ENCODE measurements around the gene ECE1.
A peak's percentile ranks its signal among the peaks of the same experiment; 100 is the strongest.

Gene ECE1

DNA sequence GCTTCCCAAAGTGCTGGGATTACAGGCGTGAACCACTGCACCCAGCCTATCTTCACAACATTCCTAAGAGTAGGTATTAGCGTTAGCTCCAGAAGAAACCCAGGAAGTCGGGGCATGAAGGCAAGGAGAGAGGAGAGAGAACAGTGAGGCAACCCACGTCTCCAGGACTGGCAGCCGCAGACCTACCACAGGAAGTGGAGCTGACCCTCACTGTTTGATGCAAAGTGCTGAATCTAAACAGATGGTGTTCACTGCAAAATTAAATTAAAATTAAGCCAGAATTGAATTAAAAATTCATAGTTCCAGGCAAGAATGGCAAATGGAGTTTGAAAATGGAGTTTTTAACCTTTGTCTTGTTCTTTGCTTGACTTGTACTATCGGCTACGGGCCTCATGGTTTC lies 6.7 kb downstream of the ECE1 start:
- TF ChIP-seq EGR1 (IDR thresholded peaks at IDR 0.05) (no peak), TAF1 (IDR thresholded peaks at IDR 0.05; ENCODE audit: low read depth) (no peak), FOXM1 (IDR thresholded peaks at IDR 0.05; ENCODE audit: borderline replicate concordance, low read depth) (no peak), ZBTB7A (IDR thresholded peaks at IDR 0.05; ENCODE audit: low read depth) (no peak), YY1 (IDR thresholded peaks at IDR 0.05; ENCODE audit: low read depth) (no peak), NFIC (IDR thresholded peaks at IDR 0.05) (no peak), RAD21 (IDR thresholded peaks at IDR 0.05; ENCODE audit: low read depth) (no peak)

DNA sequence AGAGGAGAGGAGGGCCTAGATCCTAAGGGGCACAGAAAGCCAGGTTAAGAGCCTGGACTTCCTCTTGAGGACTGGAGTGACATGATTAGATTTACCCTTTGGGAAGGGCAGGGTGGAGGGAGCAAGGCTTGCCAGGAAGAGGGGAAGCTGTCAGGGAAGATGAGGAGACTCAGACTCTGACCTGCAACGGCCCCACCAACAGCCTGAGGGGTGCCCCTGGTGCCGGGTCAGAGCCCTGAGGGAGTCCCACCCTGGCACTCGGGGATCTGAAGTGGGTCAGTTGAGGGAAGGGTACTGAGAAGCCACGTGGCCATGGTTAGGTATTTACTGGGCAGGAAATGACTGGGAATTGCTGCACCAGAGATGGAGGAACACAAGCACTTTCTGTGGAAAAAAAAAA lies 9.8 kb downstream of the ECE1 start:
- TF ChIP-seq TCF12 (IDR thresholded peaks at IDR 0.05; ENCODE audit: low read depth) = no peak

DNA sequence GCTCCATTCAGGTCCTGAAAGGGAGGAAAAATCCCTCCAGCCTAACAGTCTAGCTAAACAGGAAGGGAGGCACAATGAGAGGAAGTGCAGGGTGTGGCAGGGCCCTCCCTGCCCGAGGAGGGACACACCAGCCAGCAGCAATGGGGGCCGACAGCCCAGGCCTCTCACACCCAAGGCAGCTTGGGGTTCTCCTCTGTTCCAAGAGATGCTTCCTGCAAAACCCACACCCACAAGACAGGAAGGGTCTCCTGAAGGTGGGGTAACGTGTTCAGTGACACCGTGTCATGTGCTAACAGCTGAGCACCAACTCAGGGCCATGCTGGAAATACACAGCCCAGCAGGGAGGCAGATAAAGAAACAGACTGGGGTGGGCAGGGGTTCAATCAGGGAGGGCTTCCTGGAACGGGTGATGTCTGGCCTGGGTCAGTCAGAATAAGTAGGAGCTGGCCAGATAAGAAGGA lies 10.2 kb downstream of the ECE1 start:
- TF ChIP-seq EP300 (IDR thresholded peaks at IDR 0.05; ENCODE audit: borderline replicate concordance) = no peak
- TF ChIP-seq EGR1 (IDR thresholded peaks at IDR 0.05) = no peak
- TF ChIP-seq, protein P1, sequence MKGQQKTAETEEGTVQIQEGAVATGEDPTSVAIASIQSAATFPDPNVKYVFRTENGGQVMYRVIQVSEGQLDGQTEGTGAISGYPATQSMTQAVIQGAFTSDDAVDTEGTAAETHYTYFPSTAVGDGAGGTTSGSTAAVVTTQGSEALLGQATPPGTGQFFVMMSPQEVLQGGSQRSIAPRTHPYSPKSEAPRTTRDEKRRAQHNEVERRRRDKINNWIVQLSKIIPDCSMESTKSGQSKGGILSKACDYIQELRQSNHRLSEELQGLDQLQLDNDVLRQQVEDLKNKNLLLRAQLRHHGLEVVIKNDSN (IDR thresholded peaks at IDR 0.05) = no peak
- no peak for TF ChIP-seq RAD21 (IDR thresholded peaks at IDR 0.05; ENCODE audit: low read depth)
- TF ChIP-seq ZBTB7A (IDR thresholded peaks at IDR 0.05; ENCODE audit: low read depth) = no peak
- TF ChIP-seq NFIC (IDR thresholded peaks at IDR 0.05) = no peak
- TF ChIP-seq CEBPB (IDR thresholded peaks at IDR 0.05) = no peak
- TF ChIP-seq TCF12 (IDR thresholded peaks at IDR 0.05; ENCODE audit: low read depth) = no peak
- no peak for TF ChIP-seq TEAD4 (IDR thresholded peaks at IDR 0.05)

DNA sequence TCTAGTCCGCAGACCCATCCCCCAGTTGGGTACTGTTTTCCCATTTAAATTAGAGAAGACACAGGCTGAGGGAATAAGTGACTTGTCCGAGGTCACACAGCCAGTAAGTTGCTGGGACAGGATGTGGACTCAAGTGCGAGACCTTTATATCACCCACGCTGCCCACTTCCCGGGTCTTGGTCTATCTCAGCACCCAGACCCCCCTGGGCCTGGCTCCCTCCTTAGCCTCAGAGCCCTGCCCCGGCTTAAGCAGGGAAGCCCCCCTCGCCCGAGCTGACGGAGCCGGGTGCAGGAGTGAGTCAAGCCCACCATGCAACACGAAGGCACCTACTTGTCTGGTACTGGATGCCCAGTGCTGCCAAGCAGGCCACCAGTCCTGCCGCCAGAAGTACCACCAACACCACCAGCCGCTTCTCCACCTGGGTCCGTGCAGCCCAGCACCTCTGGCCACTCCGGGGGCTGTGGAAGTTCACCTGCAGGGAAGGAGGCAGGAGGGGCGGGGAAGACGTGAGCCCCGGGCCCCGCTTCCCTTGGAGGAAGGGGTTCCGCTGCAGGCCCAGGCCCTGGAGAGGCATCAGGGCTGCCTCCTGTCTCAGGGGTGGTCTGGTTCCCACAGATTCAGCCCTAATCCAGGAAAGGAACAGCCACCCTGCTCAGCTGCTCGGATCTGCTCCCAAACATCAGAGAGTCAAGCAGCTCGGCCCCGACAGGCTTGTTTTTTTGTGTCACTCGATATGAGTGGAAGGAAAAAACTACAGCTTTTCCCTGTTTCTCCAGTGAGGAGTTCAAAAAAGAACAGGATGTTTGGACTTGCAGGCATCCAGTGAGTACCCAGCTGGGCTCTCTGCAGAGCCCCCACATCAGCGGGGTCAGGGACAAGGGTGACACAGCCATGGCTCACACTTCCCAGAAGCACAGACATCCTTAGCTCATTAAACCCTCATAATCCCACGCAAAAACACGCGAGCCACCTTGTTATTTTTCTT lies 11.1 kb downstream of the ECE1 start:
- no peak for TF ChIP-seq RAD21 (IDR thresholded peaks at IDR 0.05; ENCODE audit: low read depth)

DNA sequence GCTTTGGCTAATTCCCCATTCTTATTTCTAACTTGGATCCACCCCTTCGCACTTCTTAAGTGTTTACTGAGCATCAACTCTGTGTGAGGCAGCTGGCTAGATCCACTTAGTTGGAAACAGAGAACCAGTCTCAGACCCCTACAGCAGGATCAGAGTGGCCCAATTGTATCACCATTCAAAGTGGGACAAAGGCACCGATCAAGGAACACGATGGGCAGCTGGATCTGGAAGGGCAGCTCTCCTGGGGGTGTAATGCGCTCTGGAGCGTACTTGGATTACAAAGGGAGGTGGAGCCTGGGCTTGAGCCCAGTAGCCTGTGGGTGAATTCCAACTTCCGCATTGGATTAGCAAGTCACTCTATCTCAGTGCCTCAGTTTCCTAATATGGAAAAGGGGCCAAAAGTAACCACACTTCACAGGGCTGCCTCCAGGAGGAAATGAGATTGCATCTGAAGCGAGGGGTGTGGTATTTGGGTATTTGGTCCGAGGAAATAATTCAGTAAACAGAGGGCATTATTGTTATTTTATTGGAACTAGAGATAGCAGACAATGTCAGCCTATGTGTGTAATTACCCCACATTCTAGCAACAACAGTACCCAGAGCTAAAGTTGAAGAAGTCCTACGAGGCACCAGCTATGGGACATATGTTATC lies 11.9 kb downstream of the ECE1 start:
- peak; percentile 57 for TF ChIP-seq NFIC (IDR thresholded peaks at IDR 0.05)
- peak; percentile 61; the same call in 1 of the 2 replicates for TF ChIP-seq EP300 (IDR thresholded peaks at IDR 0.05; ENCODE audit: borderline replicate concordance)
- TF ChIP-seq CEBPB (IDR thresholded peaks at IDR 0.05) = no peak
- no peak for TF ChIP-seq EGR1 (IDR thresholded peaks at IDR 0.05)
- no peak for TF ChIP-seq TEAD4 (IDR thresholded peaks at IDR 0.05)
- TF ChIP-seq, protein P2, sequence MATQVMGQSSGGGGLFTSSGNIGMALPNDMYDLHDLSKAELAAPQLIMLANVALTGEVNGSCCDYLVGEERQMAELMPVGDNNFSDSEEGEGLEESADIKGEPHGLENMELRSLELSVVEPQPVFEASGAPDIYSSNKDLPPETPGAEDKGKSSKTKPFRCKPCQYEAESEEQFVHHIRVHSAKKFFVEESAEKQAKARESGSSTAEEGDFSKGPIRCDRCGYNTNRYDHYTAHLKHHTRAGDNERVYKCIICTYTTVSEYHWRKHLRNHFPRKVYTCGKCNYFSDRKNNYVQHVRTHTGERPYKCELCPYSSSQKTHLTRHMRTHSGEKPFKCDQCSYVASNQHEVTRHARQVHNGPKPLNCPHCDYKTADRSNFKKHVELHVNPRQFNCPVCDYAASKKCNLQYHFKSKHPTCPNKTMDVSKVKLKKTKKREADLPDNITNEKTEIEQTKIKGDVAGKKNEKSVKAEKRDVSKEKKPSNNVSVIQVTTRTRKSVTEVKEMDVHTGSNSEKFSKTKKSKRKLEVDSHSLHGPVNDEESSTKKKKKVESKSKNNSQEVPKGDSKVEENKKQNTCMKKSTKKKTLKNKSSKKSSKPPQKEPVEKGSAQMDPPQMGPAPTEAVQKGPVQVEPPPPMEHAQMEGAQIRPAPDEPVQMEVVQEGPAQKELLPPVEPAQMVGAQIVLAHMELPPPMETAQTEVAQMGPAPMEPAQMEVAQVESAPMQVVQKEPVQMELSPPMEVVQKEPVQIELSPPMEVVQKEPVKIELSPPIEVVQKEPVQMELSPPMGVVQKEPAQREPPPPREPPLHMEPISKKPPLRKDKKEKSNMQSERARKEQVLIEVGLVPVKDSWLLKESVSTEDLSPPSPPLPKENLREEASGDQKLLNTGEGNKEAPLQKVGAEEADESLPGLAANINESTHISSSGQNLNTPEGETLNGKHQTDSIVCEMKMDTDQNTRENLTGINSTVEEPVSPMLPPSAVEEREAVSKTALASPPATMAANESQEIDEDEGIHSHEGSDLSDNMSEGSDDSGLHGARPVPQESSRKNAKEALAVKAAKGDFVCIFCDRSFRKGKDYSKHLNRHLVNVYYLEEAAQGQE (IDR thresholded peaks at IDR 0.05; ENCODE audit: low read depth) = no peak
- TF ChIP-seq CREB1 (IDR thresholded peaks at IDR 0.05; ENCODE audit: low read depth) = no peak
- TF ChIP-seq, protein P3, sequence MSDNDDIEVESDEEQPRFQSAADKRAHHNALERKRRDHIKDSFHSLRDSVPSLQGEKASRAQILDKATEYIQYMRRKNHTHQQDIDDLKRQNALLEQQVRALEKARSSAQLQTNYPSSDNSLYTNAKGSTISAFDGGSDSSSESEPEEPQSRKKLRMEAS (IDR thresholded peaks at IDR 0.05) = 0 out of 2 replicates have a peak, but pooled peaks have one; percentile 13

DNA sequence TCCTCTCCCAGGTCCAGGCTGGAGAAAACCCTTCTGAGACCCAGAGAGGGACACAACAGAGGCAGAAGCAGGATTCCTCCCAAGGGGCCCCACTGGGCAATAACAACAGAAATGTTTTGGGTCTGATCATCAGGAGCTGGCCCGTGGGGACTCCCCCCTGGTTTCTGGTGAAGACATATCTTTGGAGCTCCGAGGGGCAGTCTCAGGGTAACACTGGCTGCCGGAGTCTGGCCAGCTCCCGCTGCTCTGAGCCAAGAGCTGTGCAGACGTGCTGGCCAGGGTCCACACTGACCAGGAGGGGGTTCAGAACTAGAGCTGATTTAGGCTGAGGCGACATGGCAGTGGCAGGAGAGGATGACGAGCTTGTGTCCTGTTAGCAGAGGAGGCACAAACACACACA lies 13.1 kb downstream of the ECE1 start:
- TF ChIP-seq EP300 (IDR thresholded peaks at IDR 0.05; ENCODE audit: borderline replicate concordance) (no peak), ZBTB7A (IDR thresholded peaks at IDR 0.05; ENCODE audit: low read depth) (no peak)

DNA sequence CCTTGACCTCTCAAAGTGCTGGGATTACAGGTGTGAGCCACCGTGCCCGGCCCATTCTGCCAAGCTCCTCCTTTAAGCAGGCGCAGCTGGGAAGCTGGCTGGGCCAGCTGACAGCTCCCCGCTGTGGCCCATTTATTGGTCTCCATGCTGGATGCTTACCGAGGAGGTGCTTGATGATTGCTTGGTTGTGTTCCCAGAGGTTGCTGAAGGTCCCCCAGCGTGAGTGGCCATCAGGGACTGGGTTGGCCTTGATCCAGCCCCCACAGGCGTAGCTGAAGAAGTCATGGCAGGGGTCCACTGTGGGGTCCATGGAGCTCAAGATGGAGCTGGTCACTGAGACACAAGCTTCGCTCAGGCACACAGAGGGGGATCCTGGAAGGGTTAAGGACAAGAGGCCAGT lies 17.7 kb downstream of the ECE1 start:
- TF ChIP-seq NFIC (IDR thresholded peaks at IDR 0.05) = no peak
- no peak for TF ChIP-seq CREB1 (IDR thresholded peaks at IDR 0.05; ENCODE audit: low read depth)
- TF ChIP-seq CEBPB (IDR thresholded peaks at IDR 0.05) = no peak
- TF ChIP-seq ZBTB7A (IDR thresholded peaks at IDR 0.05; ENCODE audit: low read depth) = no peak
- no peak for TF ChIP-seq RAD21 (IDR thresholded peaks at IDR 0.05; ENCODE audit: low read depth)
- TF ChIP-seq TAF1 (IDR thresholded peaks at IDR 0.05; ENCODE audit: low read depth) = no peak

DNA sequence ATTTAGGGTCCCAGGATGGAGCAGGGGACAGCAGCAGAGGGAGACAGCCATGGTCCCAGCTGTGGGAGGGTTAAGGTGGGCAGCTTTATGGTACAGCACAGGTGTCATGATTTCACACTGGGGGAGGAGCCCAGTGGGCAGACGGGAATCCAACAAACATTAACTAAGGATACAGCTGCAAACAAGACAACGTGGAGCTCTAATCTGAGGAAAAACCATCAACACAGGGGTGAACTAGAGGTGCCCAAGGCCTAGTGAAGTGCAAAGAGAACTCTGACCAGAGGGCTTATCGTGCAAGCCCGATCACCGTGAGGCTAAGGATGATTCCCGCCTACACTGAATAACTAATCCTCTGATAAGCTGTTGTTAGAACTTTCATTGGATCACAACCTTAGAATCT lies 18.7 kb downstream of the ECE1 start:
- TF ChIP-seq, protein P3 (IDR thresholded peaks at IDR 0.05) = no peak
- TF ChIP-seq TAF1 (IDR thresholded peaks at IDR 0.05; ENCODE audit: low read depth) (no peak), TCF12 (IDR thresholded peaks at IDR 0.05; ENCODE audit: low read depth) (no peak), EGR1 (IDR thresholded peaks at IDR 0.05) (no peak), ZBTB7A (IDR thresholded peaks at IDR 0.05; ENCODE audit: low read depth) (no peak), FOXM1 (IDR thresholded peaks at IDR 0.05; ENCODE audit: borderline replicate concordance, low read depth) (no peak), NFIC (IDR thresholded peaks at IDR 0.05) (no peak), CREB1 (IDR thresholded peaks at IDR 0.05; ENCODE audit: low read depth) (no peak), CEBPB (IDR thresholded peaks at IDR 0.05) (no peak)
- TF ChIP-seq, protein P1 (IDR thresholded peaks at IDR 0.05) = no peak
